Bronchial epithelial cell (primary cell): ENCODE data around the gene ST3GAL3. TPM values are rescaled to one million over a fixed set of nuclear protein-coding genes. Genes with fewer than 3 reads are reported as not detected.

Source experiments
- DNase-seq: peaks from one replicate; pipeline ENCODE4 v3.0.0-alpha.2; 2010; ENCODE audit warnings: low read depth
- FAIRE-seq: peaks from 2 replicates; lab custom pipeline; 2011; peaks lifted over from hg19 to GRCh38; lab: Jason Lieb, UNC
- H3K27me3 ChIP-seq: 2 replicates; pipeline ENCODE4 v1.5.1; 2011; ENCODE audit warnings: low read length; ENCODE audit not compliant: control insufficient read depth, insufficient read depth
- H3K36me3 ChIP-seq: 2 replicates; pipeline ENCODE4 v1.5.1; 2011; ENCODE audit warnings: low read length; ENCODE audit not compliant: control insufficient read depth, insufficient read depth
- H3K4me3 ChIP-seq: 2 replicates; pipeline ENCODE4 v1.5.1; 2011; ENCODE audit warnings: mild to moderate bottlenecking, low read depth, low read length, control low read depth
- CTCF ChIP-seq: IDR thresholded peaks from 2 replicates; pipeline ENCODE4 v1.5.1; 2011; ENCODE audit warnings: mild to moderate bottlenecking, moderate library complexity, low read length, control low read depth, inconsistent platforms; ENCODE audit not compliant: insufficient read depth, severe bottlenecking
- total RNA-seq: library from RNA; depleted of rRNA; stranded (reverse); fragments of >200 nt; gene quantifications from 2 replicates; pipeline ENCODE4 v1.2.1, GENCODE V29; 2014

ST3GAL3 gene
- total RNA-seq, 1 donor from 2014 or later: 10.3 TPM

- FAIRE-seq: no peak
- Histone ChIP-seq H3K27me3 (no peaks in the 10 kb centered on the region), H3K36me3 (no peaks in the 10 kb centered on the region), H3K4me3 (no peak overlapping the region)
- peak; percentile 5 for DNase-seq
- no peak for TF ChIP-seq CTCF
Measured at GRCh38 chr1:43821471-43821870, 114.1 kb downstream of the ST3GAL3 start.

GRCh38 chr1:43822040-43822690 lies 114.8 kb downstream of the ST3GAL3 start:
- peak; percentile 93 for FAIRE-seq
- no peaks in the 10 kb centered on the region for H3K27me3 ChIP-seq
- peak; percentile 93 for DNase-seq
- TF ChIP-seq CTCF: no peak
- no peaks in the 10 kb centered on the region for H3K36me3 ChIP-seq
- H3K4me3 ChIP-seq: no peak overlapping the region

GRCh38 chr1:43824795-43825194 lies 117.5 kb downstream of the ST3GAL3 start:
- no peak overlapping the region for H3K4me3 ChIP-seq
- H3K36me3 ChIP-seq: no peaks in the 10 kb centered on the region
- DNase-seq: peak; percentile 64
- TF ChIP-seq CTCF: no peak
- no peaks in the 10 kb centered on the region for H3K27me3 ChIP-seq
- FAIRE-seq: no peak

GRCh38 chr1:43828574-43828973 lies 121.2 kb downstream of the ST3GAL3 start:
- no peak for TF ChIP-seq CTCF
- Histone ChIP-seq H3K36me3 (no peaks in the 10 kb centered on the region), H3K27me3 (no peaks in the 10 kb centered on the region), H3K4me3 (no peak overlapping the region)
- no peak for DNase-seq
- no peak for FAIRE-seq

- H3K36me3 ChIP-seq: no peaks in the 10 kb centered on the region
- H3K27me3 ChIP-seq: no peaks in the 10 kb centered on the region
- DNase-seq (no peak), FAIRE-seq (no peak)
- no peak overlapping the region for H3K4me3 ChIP-seq
- no peak for TF ChIP-seq CTCF
Measured at GRCh38 chr1:43830802-43831201, 123.5 kb downstream of the ST3GAL3 start.

GRCh38 chr1:43831851-43832250 lies 124.5 kb downstream of the ST3GAL3 start:
- H3K36me3 ChIP-seq: no peaks in the 10 kb centered on the region
- H3K4me3 ChIP-seq: no peak overlapping the region
- no peak for TF ChIP-seq CTCF
- DNase-seq: no peak
- FAIRE-seq: no peak
- no peaks in the 10 kb centered on the region for H3K27me3 ChIP-seq
